PC-9 (cell line): Measurements from ENCODE around the gene CMBL. TPM values are rescaled to one million over a fixed set of nuclear protein-coding genes. Genes with fewer than 3 reads are reported as not detected.

Source experiments
- BruUV-seq: library from RNA; stranded (reverse); fragments of 400-500 nt; replicated peaks from 2 replicates; lab custom pipeline; 2021; lab: Mats Ljungman, UMichigan
- CTCF ChIA-PET: fragments of 300-600 bp; sonication (Branson Sonifier 250); formaldehyde crosslinking; loops from one replicate; lab custom pipeline; 2022; ENCODE audit warnings: antibody characterized with exemption; lab: Charles Lee
- POLR2A ChIA-PET: fragments of 300-600 bp; sonication (Branson Sonifier 250); formaldehyde crosslinking; loops from one replicate; lab custom pipeline; 2022; ENCODE audit warnings: antibody characterized with exemption; ENCODE audit not compliant: unreplicated experiment; lab: Charles Lee
- DNase-seq, 2 experiments: peaks; one replicate each; pipeline versions ENCODE4 v3.0.0 to v3.0.0-alpha.2; 2015 to 2022; ENCODE audit warnings: mixed read lengths in 1 of 2
- H2AFZ ChIP-seq: fragments of 200-600 bp; sonication (generic); 2 replicates; pipeline ENCODE4 v1.8.1; 2017; ENCODE audit warnings: antibody characterized with exemption
- H3F3A ChIP-seq: fragments of 200-600 bp; sonication (generic); 2 replicates; pipeline ENCODE4 v1.8.1; 2017; ENCODE audit warnings: antibody characterized with exemption, mild to moderate bottlenecking, low read depth; ENCODE audit not compliant: insufficient read depth
- H3K27ac ChIP-seq: fragments of 200-600 bp; sonication (generic); 2 replicates; pipeline ENCODE4 v1.6.1; 2016; ENCODE audit warnings: mixed run types
- H3K27me3 ChIP-seq: fragments of 200-600 bp; sonication (generic); 2 replicates; pipeline ENCODE4 v1.6.1; 2016; ENCODE audit warnings: low read depth, mixed run types; ENCODE audit not compliant: insufficient read depth
- H3K36me3 ChIP-seq: fragments of 200-600 bp; sonication (generic); 2 replicates; pipeline ENCODE4 v1.6.1; 2016; ENCODE audit warnings: low read depth, mixed run types
- H3K4me1 ChIP-seq: fragments of 200-600 bp; sonication (generic); replicated peaks from 2 replicates; pipeline ENCODE4 v1.6.1; 2016; ENCODE audit warnings: mixed run types; ENCODE audit not compliant: insufficient read depth
- H3K4me2 ChIP-seq: fragments of 200-600 bp; sonication (generic); 2 replicates; pipeline ENCODE4 v1.6.1; 2017; ENCODE audit warnings: mixed run types
- H3K4me3 ChIP-seq: fragments of 200-600 bp; sonication (generic); 2 replicates; pipeline ENCODE4 v1.6.1; 2016; ENCODE audit warnings: mixed run types
- H3K79me2 ChIP-seq: fragments of 200-600 bp; sonication (generic); 2 replicates; pipeline ENCODE4 v1.6.1; 2017; ENCODE audit warnings: low read depth, mixed run types
- H3K9me2 ChIP-seq: fragments of 200-600 bp; sonication (generic); 2 replicates; pipeline ENCODE4 v1.8.1; 2017; ENCODE audit warnings: mild to moderate bottlenecking; ENCODE audit not compliant: insufficient read depth
- H3K9me3 ChIP-seq: fragments of 200-600 bp; sonication (generic); 2 replicates; pipeline ENCODE4 v1.8.1; 2016; ENCODE audit warnings: low read depth; ENCODE audit not compliant: insufficient read depth
- H4K20me1 ChIP-seq: fragments of 200-600 bp; sonication (generic); 2 replicates; pipeline ENCODE4 v1.8.1; 2017; ENCODE audit not compliant: insufficient read depth
- CTCF ChIP-seq: fragments of 200-600 bp; sonication (generic); conservative IDR thresholded peaks from 2 replicates; pipeline ENCODE4 v1.6.1; 2017; ENCODE audit warnings: mixed run types, antibody characterized with exemption, mild to moderate bottlenecking, moderate library complexity
- EZH2 ChIP-seq: fragments of 200-600 bp; sonication (generic); IDR thresholded peaks from 2 replicates; pipeline ENCODE4 v1.8.0; 2017; ENCODE audit warnings: antibody characterized with exemption, low read depth
- intact Hi-C: fragments of 100-400 bp; cut with micrococcal nuclease; formaldehyde crosslinking; loops from one replicate; pipeline ENCODE4 v1.10.0; 2022; ENCODE audit not compliant: unreplicated experiment
- total RNA-seq: library from RNA; stranded (reverse); gene quantifications from 2 replicates; pipeline ENCODE4 v1.2.3, GENCODE V29; 2021

CMBL gene
- total RNA-seq, 1 experiment from 2014 or later = 286 TPM

- no TSS peak for BruUV-seq
- intact Hi-C loops = no loop called here
- Histone ChIP-seq H3K4me1 (0 out of 2 replicates have a peak, but pooled peaks cover 5% of the 10 kb centered on the region), H3K27ac (no peak overlapping the region), H3K4me2 (no peak overlapping the region), H3K9me3 (no peaks in the 10 kb centered on the region), H3K27me3 (peaks cover 4% of the 10 kb centered on the region; the same call in 1 of the 2 replicates), H2AFZ (no peak overlapping the region), H3K79me2 (no peaks in the 10 kb centered on the region), H4K20me1 (no peaks in the 10 kb centered on the region), H3K36me3 (no peaks in the 10 kb centered on the region), H3K4me3 (no peak overlapping the region), H3F3A (no peaks in the 10 kb centered on the region), H3K9me2 (no peaks in the 10 kb centered on the region)
- TF ChIP-seq CTCF = no peak
- TF ChIP-seq EZH2 = no peak
- ChIA-PET POLR2A (no interaction called here), CTCF (no interaction called here)
- DNase-seq = no peak
These were observed 31.0 kb upstream of the CMBL start for GRCh38 chr5:10338686-10339057.

GRCh38 chr5:10337986-10338385, 30.3 kb upstream of the CMBL start:
- TF ChIP-seq CTCF (no peak), EZH2 (no peak)
- ChIA-PET POLR2A (no interaction called here), CTCF (no interaction called here)
- Histone ChIP-seq H3K9me2 (no peaks in the 10 kb centered on the region), H3K4me1 (0 out of 2 replicates have a peak, but pooled peaks cover 5% of the 10 kb centered on the region), H3K4me2 (no peak overlapping the region), H3K4me3 (no peak overlapping the region), H4K20me1 (no peaks in the 10 kb centered on the region), H3K9me3 (no peaks in the 10 kb centered on the region), H2AFZ (no peak overlapping the region), H3F3A (no peaks in the 10 kb centered on the region), H3K27ac (no peak overlapping the region), H3K27me3 (peaks cover 11% of the 10 kb centered on the region; the same call in 1 of the 2 replicates), H3K79me2 (no peaks in the 10 kb centered on the region), H3K36me3 (no peaks in the 10 kb centered on the region)
- BruUV-seq = no TSS peak
- DNase-seq = no peak
- intact Hi-C loops = no loop called here

- Histone ChIP-seq H3K4me2 (no peak overlapping the region), H2AFZ (no peak overlapping the region), H3K79me2 (no peaks in the 10 kb centered on the region), H3K27me3 (peaks cover 11% of the 10 kb centered on the region; the same call in 1 of the 2 replicates), H3K4me1 (0 out of 2 replicates have a peak, but pooled peaks cover 5% of the 10 kb centered on the region), H4K20me1 (no peaks in the 10 kb centered on the region), H3F3A (no peaks in the 10 kb centered on the region), H3K27ac (no peak overlapping the region), H3K36me3 (no peaks in the 10 kb centered on the region), H3K4me3 (no peak overlapping the region), H3K9me3 (no peaks in the 10 kb centered on the region), H3K9me2 (no peaks in the 10 kb centered on the region)
- POLR2A ChIA-PET = no interaction called here
- DNase-seq = no peak
- intact Hi-C loops = no loop called here
- TF ChIP-seq EZH2 = no peak
- no peak for TF ChIP-seq CTCF
- BruUV-seq = no TSS peak
- CTCF ChIA-PET = interaction anchor here (0.6 kb wide), 1 partner anchor 20 kb away, joined by 5 read pairs; no protein-coding TSS in a partner anchor
These were observed 29.4 kb upstream of the CMBL start for GRCh38 chr5:10337107-10337506.
